Measurements from ENCODE around the gene FYB1. TPM values are rescaled to one million over a fixed set of nuclear protein-coding genes. Genes with fewer than 3 reads are reported as not detected.

The FYB1 gene
- total RNA-seq, 1 experiment from 2014 or later: 0.52 TPM

GRCh38 chr5:39115644-39116343 lies 103.6 kb downstream of the FYB1 start (continued):
- TF ChIP-seq ZBTB43 (CRISPR knock-in tag; IDR thresholded peaks at IDR 0.05) (no peak), KAT7 (CRISPR knock-in tag; IDR thresholded peaks at IDR 0.05; ENCODE audit: borderline replicate concordance) (no peak)

GRCh38 chr5:39114155-39114554 lies 105.2 kb downstream of the FYB1 start:
- DNase-seq (ENCODE audit: low spot score): no peak
- Mint-ChIP-seq H3K4me1 (no peaks in the 10 kb centered on the region), H3K27me3 (ENCODE audit: low read depth) (no peaks in the 10 kb centered on the region), H3K9me3 (no peaks in the 10 kb centered on the region), H3K36me3 (no peaks in the 10 kb centered on the region), H3K27ac (no peak overlapping the region), H3K4me3 (no peak overlapping the region)
- no peak for ATAC-seq
- TF ChIP-seq ZBTB43 (CRISPR knock-in tag; IDR thresholded peaks at IDR 0.05) (no peak), ZNF532 (CRISPR knock-in tag; IDR thresholded peaks at IDR 0.05; ENCODE audit: borderline replicate concordance) (no peak), MYBL2 (CRISPR knock-in tag; IDR thresholded peaks at IDR 0.05) (no peak), GTF2I (CRISPR knock-in tag; conservative IDR thresholded peaks at IDR 0.05) (no peak), MXD4 (CRISPR knock-in tag; IDR thresholded peaks at IDR 0.05; ENCODE audit: borderline replicate concordance) (no peak), ZNF671 (CRISPR knock-in tag; IDR thresholded peaks at IDR 0.05) (no peak), ZNF416 (CRISPR knock-in tag; IDR thresholded peaks at IDR 0.05) (no peak), PRRX2 (CRISPR knock-in tag; IDR thresholded peaks at IDR 0.05) (no peak), AR (CRISPR knock-in tag; IDR thresholded peaks at IDR 0.05) (no peak)
- TF ChIP-seq, protein P1, sequence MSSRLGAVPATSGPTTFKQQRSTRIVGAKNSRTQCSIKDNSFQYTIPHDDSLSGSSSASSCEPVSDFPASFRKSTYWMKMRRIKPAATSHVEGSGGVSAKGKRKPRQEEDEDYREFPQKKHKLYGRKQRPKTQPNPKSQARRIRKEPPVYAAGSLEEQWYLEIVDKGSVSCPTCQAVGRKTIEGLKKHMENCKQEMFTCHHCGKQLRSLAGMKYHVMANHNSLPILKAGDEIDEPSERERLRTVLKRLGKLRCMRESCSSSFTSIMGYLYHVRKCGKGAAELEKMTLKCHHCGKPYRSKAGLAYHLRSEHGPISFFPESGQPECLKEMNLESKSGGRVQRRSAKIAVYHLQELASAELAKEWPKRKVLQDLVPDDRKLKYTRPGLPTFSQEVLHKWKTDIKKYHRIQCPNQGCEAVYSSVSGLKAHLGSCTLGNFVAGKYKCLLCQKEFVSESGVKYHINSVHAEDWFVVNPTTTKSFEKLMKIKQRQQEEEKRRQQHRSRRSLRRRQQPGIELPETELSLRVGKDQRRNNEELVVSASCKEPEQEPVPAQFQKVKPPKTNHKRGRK (CRISPR knock-in tag; IDR thresholded peaks at IDR 0.05; ENCODE audit: borderline replicate concordance): no peak
- TF ChIP-seq, protein P2, sequence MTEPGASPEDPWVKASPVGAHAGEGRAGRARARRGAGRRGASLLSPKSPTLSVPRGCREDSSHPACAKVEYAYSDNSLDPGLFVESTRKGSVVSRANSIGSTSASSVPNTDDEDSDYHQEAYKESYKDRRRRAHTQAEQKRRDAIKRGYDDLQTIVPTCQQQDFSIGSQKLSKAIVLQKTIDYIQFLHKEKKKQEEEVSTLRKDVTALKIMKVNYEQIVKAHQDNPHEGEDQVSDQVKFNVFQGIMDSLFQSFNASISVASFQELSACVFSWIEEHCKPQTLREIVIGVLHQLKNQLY (CRISPR knock-in tag; IDR thresholded peaks at IDR 0.05): no peak
- CTCF ChIA-PET: no interaction called here
- POLR2A ChIA-PET: no interaction called here

Measured in WTC11 (cell line).